GM23338 (cell line): ENCODE data around the gene PIK3R3. TPM values are rescaled to one million over a fixed set of nuclear protein-coding genes. Genes with fewer than 3 reads are reported as not detected.
A peak's percentile ranks its signal among the peaks of the same experiment; 100 is the strongest.

Source experiments
- ATAC-seq: fragments of 200-7000 bp; cut with Tn5 transposase; 3 replicates; pipeline ENCODE4 v1.9.1; 2020
- DNase-seq: peaks from one replicate; pipeline ENCODE4 v3.0.0-alpha.2; 2015; ENCODE audit warnings: low spot score
- H2AFZ ChIP-seq: fragments of 200-600 bp; sonication (generic); 2 replicates; pipeline ENCODE4 v1.8.0; 2016; ENCODE audit warnings: antibody characterized with exemption, mild to moderate bottlenecking, moderate library complexity
- H3F3A ChIP-seq: fragments of 200-600 bp; sonication (generic); replicated peaks from 2 replicates; pipeline ENCODE4 v1.8.0; 2017; ENCODE audit warnings: antibody characterized with exemption, mixed run types, low read depth
- H3K27ac ChIP-seq: fragments of 200-600 bp; sonication (generic); 2 replicates; pipeline ENCODE4 v1.6.1; 2016; ENCODE audit warnings: low read depth
- H3K27me3 ChIP-seq: fragments of 200-600 bp; sonication (generic); 2 replicates; pipeline ENCODE4 v1.8.0; 2016; ENCODE audit warnings: mild to moderate bottlenecking, mixed run types, moderate library complexity; ENCODE audit not compliant: insufficient read depth
- H3K36me3 ChIP-seq: fragments of 200-600 bp; sonication (generic); 2 replicates; pipeline ENCODE4 v1.8.0; 2016; ENCODE audit warnings: mild to moderate bottlenecking; ENCODE audit not compliant: insufficient read depth
- H3K4me1 ChIP-seq: fragments of 200-600 bp; sonication (generic); 2 replicates; pipeline ENCODE4 v1.8.0; 2016; ENCODE audit warnings: mild to moderate bottlenecking, moderate library complexity; ENCODE audit not compliant: insufficient read depth
- H3K4me2 ChIP-seq: fragments of 200-600 bp; sonication (generic); 2 replicates; pipeline ENCODE4 v1.7.1; 2017; ENCODE audit warnings: mixed run types
- H3K4me3 ChIP-seq: fragments of 200-600 bp; sonication (generic); 2 replicates; pipeline ENCODE4 v1.6.1; 2016; ENCODE audit warnings: mixed run types
- H3K79me2 ChIP-seq: fragments of 200-600 bp; sonication (generic); replicated peaks from 2 replicates; pipeline ENCODE4 v1.8.0; 2017; ENCODE audit warnings: mild to moderate bottlenecking; ENCODE audit not compliant: insufficient read depth
- H3K9me2 ChIP-seq: fragments of 200-600 bp; sonication (generic); 2 replicates; pipeline ENCODE4 v1.8.0; 2017; ENCODE audit not compliant: insufficient read depth
- H4K20me1 ChIP-seq: fragments of 200-600 bp; sonication (generic); replicated peaks from 2 replicates; pipeline ENCODE4 v1.8.0; 2017; ENCODE audit warnings: mild to moderate bottlenecking; ENCODE audit not compliant: insufficient read depth
- H3K27ac Mint-ChIP-seq: 2 replicates; pipeline ENCODE4 v1.8.0; 2020; ENCODE audit warnings: inconsistent platforms, mild to moderate bottlenecking, moderate library complexity, mixed read lengths
- H3K27me3 Mint-ChIP-seq: 3 replicates; pipeline ENCODE4 v1.8.0; 2022; ENCODE audit warnings: low read depth, mild to moderate bottlenecking, moderate library complexity, mixed read lengths, inconsistent platforms; ENCODE audit not compliant: insufficient read depth, poor library complexity
- H3K36me3 Mint-ChIP-seq: 3 replicates; pipeline ENCODE4 v1.8.0; 2021; ENCODE audit warnings: low read depth, mild to moderate bottlenecking, inconsistent platforms, moderate library complexity, mixed read lengths
- H3K4me1 Mint-ChIP-seq: 3 replicates; pipeline ENCODE4 v1.8.0; 2020; ENCODE audit warnings: mild to moderate bottlenecking, inconsistent platforms, mixed read lengths
- H3K4me3 Mint-ChIP-seq: 3 replicates; pipeline ENCODE4 v1.8.0; 2021; ENCODE audit warnings: moderate library complexity, mild to moderate bottlenecking, inconsistent platforms, mixed read lengths
- H3K9me3 Mint-ChIP-seq: 3 replicates; pipeline ENCODE4 v1.8.0; 2020; ENCODE audit warnings: moderate library complexity, mild to moderate bottlenecking, inconsistent platforms, mixed read lengths
- CREB1 ChIP-seq: fragments of 250-450 bp; sonication (Bioruptor Pico); IDR thresholded peaks from 2 replicates; pipeline ENCODE4 v1.5.0; 2020; ENCODE audit warnings: low read depth, mild to moderate bottlenecking, moderate library complexity
- EZH2 ChIP-seq: fragments of 200-600 bp; sonication (generic); IDR thresholded peaks from one replicate; pipeline ENCODE4 v1.8.0; 2017; ENCODE audit warnings: antibody characterized with exemption, mild to moderate bottlenecking, low read depth; ENCODE audit not compliant: unreplicated experiment
- EZH2phosphoT487 ChIP-seq: fragments of 200-600 bp; sonication (generic); IDR thresholded peaks from one replicate; pipeline ENCODE4 v1.8.1; 2018; ENCODE audit warnings: antibody characterized with exemption; ENCODE audit not compliant: unreplicated experiment
- JUNB ChIP-seq: IDR thresholded peaks from one replicate; pipeline ENCODE4 v1.6.1; 2016; ENCODE audit warnings: antibody characterized with exemption; ENCODE audit not compliant: unreplicated experiment
- NANOG ChIP-seq: IDR thresholded peaks from 2 replicates; pipeline ENCODE4 v1.6.1; 2016; ENCODE audit warnings: antibody characterized with exemption, borderline replicate concordance
- POLR2AphosphoS5 ChIP-seq: IDR thresholded peaks from 2 replicates; pipeline ENCODE4 v1.6.1; 2016; ENCODE audit warnings: antibody characterized with exemption, low read depth
- STAT1 ChIP-seq: IDR thresholded peaks from one replicate; pipeline ENCODE4 v1.6.1; 2016; ENCODE audit warnings: antibody characterized with exemption; ENCODE audit not compliant: unreplicated experiment
- ZNF114 ChIP-seq: fragments of 250-450 bp; sonication (Bioruptor Pico); IDR thresholded peaks from 2 replicates; pipeline ENCODE4 v1.5.0; 2020; ENCODE audit warnings: mild to moderate bottlenecking, moderate library complexity
- ZNF331 ChIP-seq: fragments of 250-450 bp; sonication (Bioruptor Pico); IDR thresholded peaks from 2 replicates; pipeline ENCODE4 v1.5.0; 2020; ENCODE audit warnings: low read depth, mild to moderate bottlenecking, moderate library complexity
- polyA plus RNA-seq: library from polyadenylated mRNA; unstranded; fragments of >200 nt; fragmentation: Nextera tagmentation; extraction: Ambion mirVana; gene quantifications from 2 replicates; pipeline ENCODE4 v1.2.1, GENCODE V29; 2016
- total RNA-seq: library from RNA; depleted of rRNA; stranded (reverse); fragments of >200 nt; shearing (Covaris generic); gene quantifications from 2 replicates; pipeline ENCODE4 v1.2.3, GENCODE V29; 2014
- TF ChIP-seq, protein P1 (sequence below), 2 experiments: fragments of 200-600 bp in 1 of 2; sonication (generic) in 1 of 2; conservative IDR thresholded peaks; 2 replicates each; pipeline versions ENCODE4 v1.5.1 to v1.6.1; 2016 to 2017; ENCODE audit warnings: antibody characterized with exemption in 2 of 2, low read depth in 2 of 2, mild to moderate bottlenecking in 2 of 2, moderate library complexity in 1 of 2
- TF ChIP-seq, protein P2 (sequence below): IDR thresholded peaks from 2 replicates; pipeline ENCODE4 v1.6.1; 2016; ENCODE audit warnings: antibody characterized with exemption
- TF ChIP-seq, protein P3 (sequence below): IDR thresholded peaks from one replicate; pipeline ENCODE4 v1.6.1; 2018; ENCODE audit warnings: antibody characterized with exemption; ENCODE audit not compliant: unreplicated experiment
- TF ChIP-seq, protein P4 (sequence below): fragments of 250-450 bp; sonication (Bioruptor Pico); IDR thresholded peaks from 2 replicates; pipeline ENCODE4 v1.5.0; 2020; ENCODE audit warnings: mild to moderate bottlenecking, moderate library complexity

The PIK3R3 gene
- total and polyA plus RNA-seq, 2 experiments from 2014 or later: 7.5 to 8.6 TPM

DNA sequence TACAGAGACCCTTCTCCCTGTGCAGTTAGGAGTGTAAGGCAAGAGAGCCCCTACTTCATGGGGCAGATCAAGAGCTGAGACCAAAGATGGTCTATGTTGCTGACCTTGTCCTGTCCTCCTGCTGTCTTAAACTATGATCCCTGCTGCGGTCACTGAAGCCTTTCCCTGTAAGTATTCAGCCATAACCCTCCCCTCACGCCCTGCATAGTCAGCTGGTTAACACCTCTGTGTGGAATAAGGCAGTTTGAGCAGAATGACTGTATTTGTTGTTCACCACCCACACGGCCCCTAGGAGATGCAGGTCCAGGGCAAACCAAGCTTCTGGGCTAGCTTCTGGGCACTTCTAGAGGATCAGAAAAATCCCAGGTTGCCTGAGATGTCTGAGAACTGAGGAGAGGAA is 42.8 kb upstream of the PIK3R3 start:
- Histone ChIP-seq H4K20me1 (no peaks in the 10 kb centered on the region), H3K9me2 (no peaks in the 10 kb centered on the region), H3F3A (no peaks in the 10 kb centered on the region), H3K4me1 (peaks cover 16% of the 10 kb centered on the region; the same call in 1 of the 2 replicates), H3K4me2 (no peak overlapping the region), H3K27ac (no peak overlapping the region), H3K79me2 (no peaks in the 10 kb centered on the region), H3K36me3 (no peaks in the 10 kb centered on the region), H2AFZ (peak overlapping the region; percentile 78), H3K4me3 (no peak overlapping the region), H3K27me3 (no peaks in the 10 kb centered on the region)
- H3K9me3 Mint-ChIP-seq: no peaks in the 10 kb centered on the region
- H3K36me3 Mint-ChIP-seq: no peaks in the 10 kb centered on the region
- peaks cover 15% of the 10 kb centered on the region for H3K4me1 Mint-ChIP-seq
- TF ChIP-seq CREB1: no peak
- TF ChIP-seq, protein P1, sequence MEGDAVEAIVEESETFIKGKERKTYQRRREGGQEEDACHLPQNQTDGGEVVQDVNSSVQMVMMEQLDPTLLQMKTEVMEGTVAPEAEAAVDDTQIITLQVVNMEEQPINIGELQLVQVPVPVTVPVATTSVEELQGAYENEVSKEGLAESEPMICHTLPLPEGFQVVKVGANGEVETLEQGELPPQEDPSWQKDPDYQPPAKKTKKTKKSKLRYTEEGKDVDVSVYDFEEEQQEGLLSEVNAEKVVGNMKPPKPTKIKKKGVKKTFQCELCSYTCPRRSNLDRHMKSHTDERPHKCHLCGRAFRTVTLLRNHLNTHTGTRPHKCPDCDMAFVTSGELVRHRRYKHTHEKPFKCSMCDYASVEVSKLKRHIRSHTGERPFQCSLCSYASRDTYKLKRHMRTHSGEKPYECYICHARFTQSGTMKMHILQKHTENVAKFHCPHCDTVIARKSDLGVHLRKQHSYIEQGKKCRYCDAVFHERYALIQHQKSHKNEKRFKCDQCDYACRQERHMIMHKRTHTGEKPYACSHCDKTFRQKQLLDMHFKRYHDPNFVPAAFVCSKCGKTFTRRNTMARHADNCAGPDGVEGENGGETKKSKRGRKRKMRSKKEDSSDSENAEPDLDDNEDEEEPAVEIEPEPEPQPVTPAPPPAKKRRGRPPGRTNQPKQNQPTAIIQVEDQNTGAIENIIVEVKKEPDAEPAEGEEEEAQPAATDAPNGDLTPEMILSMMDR (conservative IDR thresholded peaks at IDR 0.05; ENCODE audit: low read depth in 2 of 2): no peak
- no peak for TF ChIP-seq NANOG
- no peak for TF ChIP-seq EZH2phosphoT487
- TF ChIP-seq, protein P2, sequence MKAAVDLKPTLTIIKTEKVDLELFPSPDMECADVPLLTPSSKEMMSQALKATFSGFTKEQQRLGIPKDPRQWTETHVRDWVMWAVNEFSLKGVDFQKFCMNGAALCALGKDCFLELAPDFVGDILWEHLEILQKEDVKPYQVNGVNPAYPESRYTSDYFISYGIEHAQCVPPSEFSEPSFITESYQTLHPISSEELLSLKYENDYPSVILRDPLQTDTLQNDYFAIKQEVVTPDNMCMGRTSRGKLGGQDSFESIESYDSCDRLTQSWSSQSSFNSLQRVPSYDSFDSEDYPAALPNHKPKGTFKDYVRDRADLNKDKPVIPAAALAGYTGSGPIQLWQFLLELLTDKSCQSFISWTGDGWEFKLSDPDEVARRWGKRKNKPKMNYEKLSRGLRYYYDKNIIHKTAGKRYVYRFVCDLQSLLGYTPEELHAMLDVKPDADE: no peak
- TF ChIP-seq POLR2AphosphoS5: no peak
- TF ChIP-seq EZH2: no peak
- TF ChIP-seq JUNB: no peak
- TF ChIP-seq ZNF331: no peak
- TF ChIP-seq ZNF114 (CRISPR knock-in tag): no peak
- TF ChIP-seq, protein P3, sequence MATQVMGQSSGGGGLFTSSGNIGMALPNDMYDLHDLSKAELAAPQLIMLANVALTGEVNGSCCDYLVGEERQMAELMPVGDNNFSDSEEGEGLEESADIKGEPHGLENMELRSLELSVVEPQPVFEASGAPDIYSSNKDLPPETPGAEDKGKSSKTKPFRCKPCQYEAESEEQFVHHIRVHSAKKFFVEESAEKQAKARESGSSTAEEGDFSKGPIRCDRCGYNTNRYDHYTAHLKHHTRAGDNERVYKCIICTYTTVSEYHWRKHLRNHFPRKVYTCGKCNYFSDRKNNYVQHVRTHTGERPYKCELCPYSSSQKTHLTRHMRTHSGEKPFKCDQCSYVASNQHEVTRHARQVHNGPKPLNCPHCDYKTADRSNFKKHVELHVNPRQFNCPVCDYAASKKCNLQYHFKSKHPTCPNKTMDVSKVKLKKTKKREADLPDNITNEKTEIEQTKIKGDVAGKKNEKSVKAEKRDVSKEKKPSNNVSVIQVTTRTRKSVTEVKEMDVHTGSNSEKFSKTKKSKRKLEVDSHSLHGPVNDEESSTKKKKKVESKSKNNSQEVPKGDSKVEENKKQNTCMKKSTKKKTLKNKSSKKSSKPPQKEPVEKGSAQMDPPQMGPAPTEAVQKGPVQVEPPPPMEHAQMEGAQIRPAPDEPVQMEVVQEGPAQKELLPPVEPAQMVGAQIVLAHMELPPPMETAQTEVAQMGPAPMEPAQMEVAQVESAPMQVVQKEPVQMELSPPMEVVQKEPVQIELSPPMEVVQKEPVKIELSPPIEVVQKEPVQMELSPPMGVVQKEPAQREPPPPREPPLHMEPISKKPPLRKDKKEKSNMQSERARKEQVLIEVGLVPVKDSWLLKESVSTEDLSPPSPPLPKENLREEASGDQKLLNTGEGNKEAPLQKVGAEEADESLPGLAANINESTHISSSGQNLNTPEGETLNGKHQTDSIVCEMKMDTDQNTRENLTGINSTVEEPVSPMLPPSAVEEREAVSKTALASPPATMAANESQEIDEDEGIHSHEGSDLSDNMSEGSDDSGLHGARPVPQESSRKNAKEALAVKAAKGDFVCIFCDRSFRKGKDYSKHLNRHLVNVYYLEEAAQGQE: no peak
- TF ChIP-seq STAT1: no peak
- TF ChIP-seq, protein P4, sequence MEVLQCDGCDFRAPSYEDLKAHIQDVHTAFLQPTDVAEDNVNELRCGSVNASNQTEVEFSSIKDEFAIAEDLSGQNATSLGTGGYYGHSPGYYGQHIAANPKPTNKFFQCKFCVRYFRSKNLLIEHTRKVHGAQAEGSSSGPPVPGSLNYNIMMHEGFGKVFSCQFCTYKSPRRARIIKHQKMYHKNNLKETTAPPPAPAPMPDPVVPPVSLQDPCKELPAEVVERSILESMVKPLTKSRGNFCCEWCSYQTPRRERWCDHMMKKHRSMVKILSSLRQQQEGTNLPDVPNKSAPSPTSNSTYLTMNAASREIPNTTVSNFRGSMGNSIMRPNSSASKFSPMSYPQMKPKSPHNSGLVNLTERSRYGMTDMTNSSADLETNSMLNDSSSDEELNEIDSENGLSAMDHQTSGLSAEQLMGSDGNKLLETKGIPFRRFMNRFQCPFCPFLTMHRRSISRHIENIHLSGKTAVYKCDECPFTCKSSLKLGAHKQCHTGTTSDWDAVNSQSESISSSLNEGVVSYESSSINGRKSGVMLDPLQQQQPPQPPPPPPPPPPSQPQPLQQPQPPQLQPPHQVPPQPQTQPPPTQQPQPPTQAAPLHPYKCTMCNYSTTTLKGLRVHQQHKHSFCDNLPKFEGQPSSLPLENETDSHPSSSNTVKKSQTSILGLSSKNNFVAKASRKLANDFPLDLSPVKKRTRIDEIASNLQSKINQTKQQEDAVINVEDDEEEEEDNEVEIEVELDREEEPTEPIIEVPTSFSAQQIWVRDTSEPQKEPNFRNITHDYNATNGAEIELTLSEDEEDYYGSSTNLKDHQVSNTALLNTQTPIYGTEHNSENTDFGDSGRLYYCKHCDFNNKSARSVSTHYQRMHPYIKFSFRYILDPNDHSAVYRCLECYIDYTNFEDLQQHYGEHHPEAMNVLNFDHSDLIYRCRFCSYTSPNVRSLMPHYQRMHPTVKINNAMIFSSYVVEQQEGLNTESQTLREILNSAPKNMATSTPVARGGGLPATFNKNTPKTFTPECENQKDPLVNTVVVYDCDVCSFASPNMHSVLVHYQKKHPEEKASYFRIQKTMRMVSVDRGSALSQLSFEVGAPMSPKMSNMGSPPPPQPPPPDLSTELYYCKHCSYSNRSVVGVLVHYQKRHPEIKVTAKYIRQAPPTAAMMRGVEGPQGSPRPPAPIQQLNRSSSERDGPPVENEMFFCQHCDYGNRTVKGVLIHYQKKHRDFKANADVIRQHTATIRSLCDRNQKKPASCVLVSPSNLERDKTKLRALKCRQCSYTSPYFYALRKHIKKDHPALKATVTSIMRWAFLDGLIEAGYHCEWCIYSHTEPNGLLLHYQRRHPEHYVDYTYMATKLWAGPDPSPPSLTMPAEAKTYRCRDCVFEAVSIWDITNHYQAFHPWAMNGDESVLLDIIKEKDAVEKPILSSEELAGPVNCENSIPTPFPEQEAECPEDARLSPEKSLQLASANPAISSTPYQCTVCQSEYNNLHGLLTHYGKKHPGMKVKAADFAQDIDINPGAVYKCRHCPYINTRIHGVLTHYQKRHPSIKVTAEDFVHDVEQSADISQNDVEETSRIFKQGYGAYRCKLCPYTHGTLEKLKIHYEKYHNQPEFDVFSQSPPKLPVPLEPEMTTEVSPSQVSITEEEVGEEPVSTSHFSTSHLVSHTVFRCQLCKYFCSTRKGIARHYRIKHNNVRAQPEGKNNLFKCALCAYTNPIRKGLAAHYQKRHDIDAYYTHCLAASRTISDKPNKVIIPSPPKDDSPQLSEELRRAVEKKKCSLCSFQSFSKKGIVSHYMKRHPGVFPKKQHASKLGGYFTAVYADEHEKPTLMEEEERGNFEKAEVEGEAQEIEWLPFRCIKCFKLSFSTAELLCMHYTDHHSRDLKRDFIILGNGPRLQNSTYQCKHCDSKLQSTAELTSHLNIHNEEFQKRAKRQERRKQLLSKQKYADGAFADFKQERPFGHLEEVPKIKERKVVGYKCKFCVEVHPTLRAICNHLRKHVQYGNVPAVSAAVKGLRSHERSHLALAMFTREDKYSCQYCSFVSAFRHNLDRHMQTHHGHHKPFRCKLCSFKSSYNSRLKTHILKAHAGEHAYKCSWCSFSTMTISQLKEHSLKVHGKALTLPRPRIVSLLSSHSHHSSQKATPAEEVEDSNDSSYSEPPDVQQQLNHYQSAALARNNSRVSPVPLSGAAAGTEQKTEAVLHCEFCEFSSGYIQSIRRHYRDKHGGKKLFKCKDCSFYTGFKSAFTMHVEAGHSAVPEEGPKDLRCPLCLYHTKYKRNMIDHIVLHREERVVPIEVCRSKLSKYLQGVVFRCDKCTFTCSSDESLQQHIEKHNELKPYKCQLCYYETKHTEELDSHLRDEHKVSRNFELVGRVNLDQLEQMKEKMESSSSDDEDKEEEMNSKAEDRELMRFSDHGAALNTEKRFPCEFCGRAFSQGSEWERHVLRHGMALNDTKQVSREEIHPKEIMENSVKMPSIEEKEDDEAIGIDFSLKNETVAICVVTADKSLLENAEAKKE: no peak
- H3K4me3 Mint-ChIP-seq: no peak overlapping the region
- no peak overlapping the region for H3K27ac Mint-ChIP-seq
- peaks cover 2% of the 10 kb centered on the region for H3K27me3 Mint-ChIP-seq
- DNase-seq (no peak), ATAC-seq (no peak)
